Forelimb muscle (tissue), 1 donor: ENCODE results near the gene DCBLD1. TPM values are rescaled to one million over a fixed set of nuclear protein-coding genes. Genes with fewer than 3 reads are reported as not detected.
A peak's percentile ranks its signal among the peaks of the same experiment; 100 is the strongest.
"Not testable (repeated sequence)": the region's sequence is repeated elsewhere in the genome, so short reads cannot be mapped to it uniquely, and the experiment has no call there.

Experiments used
- DNase-seq: peaks from one replicate; pipeline ENCODE4 v3.0.0-alpha.2; 2013; ENCODE audit warnings: low read depth
- polyA plus RNA-seq: library from polyadenylated mRNA; unstranded; fragments of 120-200 nt; gene quantifications from one replicate; pipeline ENCODE4 v1.2.1, GENCODE V29; 2013; ENCODE audit not compliant: insufficient read length

DCBLD1 gene
- 7.5 TPM for polyA plus RNA-seq

- DNase-seq: no peak
Observed at GRCh38 chr6:117482240-117483003, at the start of gene DCBLD1. TSS of gene DCBLD1 (plus strand) at chr6:117482674. CDS start at chr6:117482782, 108 bp downstream.

DNA sequence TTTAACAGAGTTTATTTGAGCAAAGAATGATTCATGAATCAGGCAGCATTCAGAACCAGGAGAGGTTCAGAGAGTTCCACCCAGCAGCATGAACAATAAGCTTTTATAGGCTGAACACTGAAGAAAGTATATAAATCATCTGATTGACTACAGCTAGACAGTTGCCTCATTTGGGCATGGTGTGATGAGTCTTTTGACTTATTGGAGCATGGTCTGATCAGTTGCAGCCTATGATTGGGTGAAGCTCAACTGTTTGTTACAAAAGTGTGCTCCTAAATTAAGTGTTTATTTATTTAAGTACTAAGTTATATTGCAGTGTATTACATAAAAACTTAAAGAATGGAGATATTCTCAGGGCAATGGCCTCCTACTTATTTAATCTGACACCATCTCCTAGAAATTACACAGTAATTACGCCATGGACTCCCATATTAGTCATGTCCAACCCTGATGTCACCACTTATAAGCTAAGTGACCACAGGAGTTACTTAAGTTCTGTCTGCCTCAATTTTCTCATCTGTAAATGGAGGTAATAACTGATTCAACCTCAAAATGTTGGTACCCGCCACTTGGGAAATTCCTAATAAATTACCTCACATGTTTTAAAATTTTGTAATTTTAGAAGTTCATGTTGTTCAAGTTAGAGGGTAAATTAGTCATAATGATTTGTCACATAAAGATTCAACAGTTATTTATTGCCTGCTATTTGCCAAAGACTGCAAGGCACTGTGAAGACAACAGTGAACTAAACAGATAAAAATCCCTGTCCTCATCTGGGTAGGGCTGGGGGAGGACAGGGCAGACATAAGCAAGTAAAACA lies 41.6 kb upstream of the DCBLD1 start:
- DNase-seq: no peak

DNA sequence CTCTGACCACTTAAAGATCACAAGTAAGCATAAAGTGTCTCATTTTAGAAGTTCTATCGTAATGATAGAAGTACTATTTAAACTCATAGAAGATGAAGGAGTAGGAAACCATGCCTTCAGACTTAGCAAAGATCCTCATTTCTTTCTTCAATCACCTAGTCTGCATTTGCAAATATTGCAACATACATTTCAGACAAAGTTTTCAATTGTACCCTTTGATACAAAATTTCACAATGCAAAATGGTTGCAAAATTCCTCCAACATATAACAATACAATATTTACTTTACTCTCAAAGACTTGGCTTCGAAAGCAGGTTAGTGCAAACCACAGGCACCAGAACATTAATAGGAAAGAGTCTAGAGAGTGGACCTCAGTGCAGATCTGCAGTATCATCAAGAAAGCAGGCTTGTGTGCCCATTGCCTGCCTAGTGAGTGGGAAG lies 40.6 kb upstream of the DCBLD1 start:
- DNase-seq: no peak

DNA sequence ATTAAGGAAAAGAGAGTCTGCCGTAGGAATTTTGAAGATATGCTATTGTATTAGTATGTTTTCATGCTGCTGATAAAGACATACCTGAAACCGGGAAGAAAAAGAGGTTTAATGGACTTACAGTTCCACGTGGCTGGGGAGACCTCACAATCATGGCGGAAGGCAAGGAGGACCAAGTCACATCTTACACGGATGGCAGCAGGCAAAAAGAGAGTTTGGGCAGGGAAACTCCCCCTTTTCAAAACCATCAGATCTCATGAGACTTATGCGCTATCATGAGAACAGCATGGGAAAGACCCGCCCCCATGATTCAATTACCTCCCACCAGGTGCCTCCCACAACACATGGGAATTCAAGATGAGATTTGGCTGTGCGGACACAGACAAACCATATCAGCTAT lies 40.2 kb upstream of the DCBLD1 start:
- not testable (repeated sequence) for DNase-seq

DNA sequence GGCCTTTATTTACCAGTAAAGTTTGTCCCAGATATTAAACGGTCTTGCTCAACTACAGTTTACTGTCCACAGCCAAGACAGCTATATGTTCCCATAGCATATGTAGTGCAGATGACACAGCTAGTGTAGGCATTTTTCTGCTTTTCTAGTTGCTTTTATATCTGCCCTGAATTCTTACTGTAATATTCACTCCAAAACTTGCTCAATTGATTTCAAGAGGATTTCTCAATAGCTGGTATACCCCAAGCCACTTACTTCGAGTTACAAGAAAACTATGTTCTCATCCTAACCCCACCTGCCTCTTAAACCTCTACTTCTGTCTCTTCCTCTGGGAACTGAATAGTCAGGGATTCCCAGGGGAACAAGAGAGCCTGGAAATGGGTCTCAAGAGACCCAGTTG lies 37.9 kb upstream of the DCBLD1 start:
- no peak for DNase-seq

DNA sequence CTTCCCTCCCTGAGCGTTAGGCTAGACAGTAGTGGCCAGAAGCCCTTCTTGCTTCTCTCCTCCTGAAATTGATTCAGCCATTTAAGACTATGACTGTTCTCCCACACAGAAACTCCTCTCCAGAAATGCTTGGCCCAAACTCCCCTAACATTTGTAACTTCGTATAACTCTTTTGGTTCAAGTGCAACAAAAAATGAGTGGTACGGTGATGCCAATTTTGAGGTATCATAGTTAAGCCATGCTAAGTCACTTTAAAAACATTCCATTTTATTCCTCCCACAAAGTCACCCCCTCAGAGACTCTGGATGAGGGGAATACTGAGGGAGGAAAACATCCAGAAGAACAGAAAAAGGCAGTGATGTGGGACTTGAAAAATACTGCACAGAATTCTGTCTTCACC lies 35.6 kb upstream of the DCBLD1 start:
- DNase-seq: no peak

- no peak for DNase-seq
Observed at GRCh38 chr6:117448011-117448410, 34.5 kb upstream of the DCBLD1 start.

GRCh38 chr6:117448732-117449485 lies 33.6 kb upstream of the DCBLD1 start:
- DNase-seq: no peak

GRCh38 chr6:117449549-117450439 lies 32.7 kb upstream of the DCBLD1 start:
- DNase-seq: peak; percentile 48

DNA sequence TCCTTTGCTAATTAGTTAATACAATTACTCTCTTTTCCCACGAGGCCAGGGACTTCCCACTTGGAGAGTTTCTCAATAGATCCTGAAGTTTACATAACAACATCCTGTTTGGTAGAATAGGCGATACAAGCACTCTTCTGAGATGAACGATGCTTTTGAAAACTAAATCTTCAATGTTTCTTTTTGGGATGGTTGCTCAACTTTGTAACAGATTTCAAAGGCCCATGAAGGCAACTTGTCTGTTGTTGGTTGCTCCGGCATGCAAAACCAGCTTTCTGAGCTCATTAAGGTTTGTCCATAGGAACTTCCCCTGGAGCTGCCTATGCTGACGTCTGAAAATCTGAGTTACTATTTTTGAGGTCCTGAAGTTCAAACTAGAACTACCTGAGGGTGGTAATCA lies 30.8 kb upstream of the DCBLD1 start:
- DNase-seq: no peak

GRCh38 chr6:117456250-117456649 lies 26.2 kb upstream of the DCBLD1 start:
- no peak for DNase-seq

GRCh38 chr6:117456998-117457397 lies 25.5 kb upstream of the DCBLD1 start:
- no peak for DNase-seq

DNA sequence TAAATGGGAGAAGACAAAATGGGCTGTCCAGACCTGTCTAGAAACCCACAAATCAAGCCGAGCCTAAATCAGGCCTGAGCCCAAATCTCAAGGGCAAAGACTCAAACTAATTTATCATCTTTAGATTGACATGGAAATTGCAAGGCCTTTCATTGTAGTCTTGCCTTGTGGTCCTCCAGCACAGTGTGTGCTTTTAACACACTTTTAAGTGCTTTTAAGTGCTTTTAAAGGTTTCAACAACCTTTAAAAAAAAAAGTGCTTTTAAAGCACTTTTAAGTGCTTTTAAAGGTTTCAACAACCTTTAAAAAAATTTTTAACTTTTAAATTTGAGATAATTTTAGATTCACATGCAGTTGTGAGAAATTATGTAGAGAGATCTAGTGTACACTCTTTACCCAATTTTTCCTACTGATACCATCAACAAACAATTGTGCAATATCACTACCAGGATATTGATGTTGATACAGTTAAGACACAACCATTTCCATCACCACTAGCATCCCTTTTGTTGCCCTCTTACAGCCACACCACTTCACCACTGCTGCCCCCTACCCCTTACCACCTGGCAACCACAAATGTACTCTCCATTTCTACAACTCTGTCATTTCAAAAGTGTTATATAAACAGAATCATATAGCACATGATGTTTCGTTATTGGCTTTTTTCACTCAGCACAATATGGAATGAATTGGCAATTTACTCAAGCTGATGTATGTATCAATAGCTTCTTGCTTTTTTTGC lies 23.1 kb upstream of the DCBLD1 start:
- DNase-seq: no peak

DNA sequence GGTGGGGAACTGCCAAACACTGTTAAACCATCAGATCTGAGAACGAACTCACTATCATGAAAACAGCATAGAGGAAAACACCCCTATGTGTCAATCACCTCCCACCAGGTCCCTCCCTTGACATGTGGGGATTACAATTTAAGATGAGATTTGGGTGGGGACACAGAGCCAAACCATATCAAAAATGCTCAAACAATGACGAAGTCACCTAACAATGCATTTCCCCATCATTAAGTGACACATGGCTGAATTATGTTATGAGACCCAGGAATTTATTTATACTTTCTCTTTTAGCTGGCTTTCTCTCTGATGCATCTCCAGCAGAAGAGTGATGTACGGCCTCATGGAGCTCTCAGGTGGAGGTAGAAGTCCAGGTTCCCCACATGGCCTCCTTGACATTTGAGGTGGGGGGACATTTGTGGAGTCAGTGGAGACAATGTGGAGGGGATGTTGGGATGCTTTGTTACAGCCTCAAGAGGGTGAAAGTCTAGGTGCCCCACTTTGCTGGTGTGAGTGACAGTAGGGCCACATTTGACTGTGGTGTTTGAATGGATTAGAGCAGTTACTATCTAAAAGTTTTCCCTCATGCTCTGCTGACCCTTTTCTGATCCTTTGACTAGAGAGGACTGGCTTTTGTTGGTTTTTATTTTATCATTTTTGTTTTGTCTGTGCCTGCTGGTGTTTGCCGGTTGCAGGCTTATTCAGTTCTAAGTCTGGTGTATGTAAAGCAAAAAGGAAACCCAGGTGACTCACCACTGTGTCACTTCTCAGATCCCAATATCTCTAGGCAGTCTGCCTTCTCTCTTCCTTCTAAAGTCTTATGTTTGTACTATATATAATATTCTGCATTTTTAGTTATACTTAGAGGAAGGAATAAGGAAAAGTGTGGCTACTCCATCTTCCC lies 18.5 kb upstream of the DCBLD1 start:
- no peak for DNase-seq

DNA sequence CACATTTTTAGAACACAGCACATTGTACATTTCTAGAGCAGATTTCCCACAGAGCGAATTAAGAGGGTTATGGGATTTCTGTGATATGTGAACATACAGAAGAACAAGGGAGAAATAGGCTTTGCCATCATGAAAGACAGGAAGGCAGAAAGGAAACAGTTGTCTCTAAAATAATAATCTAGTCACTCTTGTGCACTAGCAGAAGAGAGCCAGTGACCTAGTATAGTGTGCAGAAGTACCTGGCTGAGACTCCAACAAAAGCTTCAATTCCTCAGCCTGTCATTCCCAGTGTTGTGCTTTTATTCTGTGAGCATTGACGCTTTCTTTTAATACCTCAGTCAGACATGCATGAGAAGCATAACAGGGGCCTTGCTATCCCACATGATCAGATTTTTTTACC lies 17.8 kb upstream of the DCBLD1 start:
- DNase-seq: no peak

GRCh38 chr6:117465691-117466090 lies 16.8 kb upstream of the DCBLD1 start:
- no peak for DNase-seq

DNA sequence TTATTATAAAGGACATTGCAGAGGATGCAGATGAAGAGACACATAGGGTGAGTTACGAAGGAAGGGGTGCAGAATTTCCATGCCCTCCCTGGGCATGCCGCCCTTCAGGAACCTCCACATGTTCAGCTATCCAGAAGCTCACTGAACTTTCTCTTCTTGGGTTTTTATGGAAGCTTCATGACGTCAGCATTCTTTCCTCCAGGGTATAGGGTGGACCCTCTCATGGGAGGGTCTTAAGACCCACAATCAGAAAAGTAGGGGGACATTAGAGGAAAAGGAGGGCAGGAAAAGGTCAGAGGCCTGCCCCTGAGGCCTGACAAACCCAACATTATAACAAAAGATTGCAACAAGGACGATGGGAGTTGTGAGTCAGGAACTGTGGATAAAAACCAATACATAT lies 14.6 kb upstream of the DCBLD1 start:
- no peak for DNase-seq

- DNase-seq: not testable (repeated sequence)
Observed at GRCh38 chr6:117468527-117468926, 13.9 kb upstream of the DCBLD1 start.

DNA sequence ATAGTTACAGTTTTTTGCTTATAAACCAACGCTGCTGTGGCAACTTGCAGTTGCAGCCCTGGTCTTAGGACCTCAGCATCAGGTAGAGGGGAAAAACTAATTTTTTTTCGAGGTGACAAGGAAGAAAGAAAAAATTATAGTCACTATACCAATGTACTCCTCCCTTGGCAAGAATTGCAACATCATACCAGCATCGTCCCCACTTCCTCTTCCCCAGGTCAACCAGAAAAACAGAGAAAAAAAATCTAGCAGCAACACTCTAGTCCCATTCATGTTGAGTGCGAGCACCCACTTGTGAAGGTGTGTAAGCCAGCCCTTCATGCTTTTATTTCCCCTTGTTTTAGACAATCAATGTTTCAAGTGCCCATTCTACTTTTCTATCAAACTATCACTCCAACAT lies 13.1 kb upstream of the DCBLD1 start:
- no peak for DNase-seq
